Skeletal muscle satellite cell (primary cell): ENCODE data around the gene SLC25A29. TPM values are rescaled to one million over a fixed set of nuclear protein-coding genes. Genes with fewer than 3 reads are reported as not detected.
A peak's percentile ranks its signal among the peaks of the same experiment; 100 is the strongest.

Source experiments
- H3K27me3 ChIP-seq: 2 replicates; pipeline ENCODE4 v1.7.0; 2013; ENCODE audit warnings: low read length; ENCODE audit not compliant: control insufficient read depth, insufficient read depth
- H3K36me3 ChIP-seq: 2 replicates; pipeline ENCODE4 v1.7.0; 2013; ENCODE audit warnings: mild to moderate bottlenecking, control low read depth, low read length; ENCODE audit not compliant: insufficient read depth
- H3K4me1 ChIP-seq: 2 replicates; pipeline ENCODE4 v1.7.0; 2013; ENCODE audit warnings: low read length; ENCODE audit not compliant: control insufficient read depth, insufficient read depth
- H3K4me2 ChIP-seq: 2 replicates; pipeline ENCODE4 v1.7.0; 2013; ENCODE audit warnings: mild to moderate bottlenecking, low read length
- H3K4me3 ChIP-seq: 2 replicates; pipeline ENCODE4 v1.7.0; 2013; ENCODE audit warnings: low read length
- H3K9ac ChIP-seq: 2 replicates; pipeline ENCODE4 v1.7.0; 2013; ENCODE audit warnings: mild to moderate bottlenecking, low read depth, low read length, moderate library complexity
- H3K9me3 ChIP-seq: replicated peaks from 2 replicates; pipeline ENCODE4 v1.7.0; 2013; ENCODE audit warnings: mild to moderate bottlenecking, control low read depth, low read length
- small RNA-seq: library from RNA; depleted of rRNA; stranded (forward); fragments of <200 nt; gene quantifications from one replicate; pipeline ENCODE3, GENCODE V24; 2012

SLC25A29 gene

DNA sequence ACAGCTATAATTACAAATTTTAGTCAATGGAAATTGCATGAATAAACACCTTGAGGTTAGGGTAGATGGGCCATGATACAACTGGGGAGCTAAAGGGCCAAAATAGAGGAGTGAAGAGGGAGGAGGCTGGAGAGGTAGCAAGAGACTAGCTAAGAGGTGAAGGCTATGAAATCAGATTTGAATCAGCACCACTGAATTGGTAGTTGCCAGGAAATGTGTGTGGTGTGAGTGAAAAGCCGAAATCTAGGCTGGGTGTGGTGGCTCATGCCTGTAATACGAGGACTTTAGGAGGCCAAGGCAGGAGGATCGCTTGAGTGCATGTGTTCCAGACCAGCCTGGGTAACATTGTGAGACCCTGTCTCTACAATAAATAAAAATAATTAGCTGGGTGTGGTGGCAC, 44.6 kb downstream of the SLC25A29 start:
- Histone ChIP-seq H3K9ac (no peak overlapping the region), H3K9me3 (no peaks in the 10 kb centered on the region), H3K27me3 (no peaks in the 10 kb centered on the region), H3K4me1 (peaks cover 26% of the 10 kb centered on the region), H3K4me3 (no peak overlapping the region), H3K36me3 (peaks cover 9% of the 10 kb centered on the region), H3K4me2 (no peak overlapping the region)

DNA sequence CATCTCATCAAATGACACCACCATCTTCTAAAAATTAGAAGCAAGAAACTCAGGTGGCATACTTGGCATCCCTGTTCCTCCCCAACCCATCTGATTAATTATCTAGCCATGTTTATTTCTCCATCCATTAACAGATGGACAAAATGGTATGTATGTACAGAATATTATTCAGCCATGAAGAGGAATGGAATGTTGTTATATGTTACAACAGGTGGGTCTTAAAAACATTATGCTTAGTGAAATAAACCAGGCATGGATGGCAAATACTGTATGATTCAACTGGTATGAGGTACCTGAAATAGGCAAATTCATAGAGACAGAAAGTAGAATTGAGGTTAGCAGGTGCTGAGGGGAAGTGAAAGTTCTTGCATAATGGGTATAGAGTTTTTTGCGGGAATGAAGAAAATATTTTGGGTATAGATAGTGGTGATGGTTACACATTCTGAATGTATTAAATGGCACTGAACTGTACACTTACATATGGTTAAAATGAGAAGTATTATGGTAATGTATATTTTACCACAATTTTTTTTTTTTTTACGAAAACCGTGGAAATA, 49.8 kb downstream of the SLC25A29 start:
- Histone ChIP-seq H3K4me3 (no peak overlapping the region), H3K9me3 (no peaks in the 10 kb centered on the region), H3K9ac (no peak overlapping the region), H3K36me3 (no peaks in the 10 kb centered on the region), H3K4me1 (peaks cover 2% of the 10 kb centered on the region), H3K4me2 (no peak overlapping the region), H3K27me3 (no peaks in the 10 kb centered on the region)

DNA sequence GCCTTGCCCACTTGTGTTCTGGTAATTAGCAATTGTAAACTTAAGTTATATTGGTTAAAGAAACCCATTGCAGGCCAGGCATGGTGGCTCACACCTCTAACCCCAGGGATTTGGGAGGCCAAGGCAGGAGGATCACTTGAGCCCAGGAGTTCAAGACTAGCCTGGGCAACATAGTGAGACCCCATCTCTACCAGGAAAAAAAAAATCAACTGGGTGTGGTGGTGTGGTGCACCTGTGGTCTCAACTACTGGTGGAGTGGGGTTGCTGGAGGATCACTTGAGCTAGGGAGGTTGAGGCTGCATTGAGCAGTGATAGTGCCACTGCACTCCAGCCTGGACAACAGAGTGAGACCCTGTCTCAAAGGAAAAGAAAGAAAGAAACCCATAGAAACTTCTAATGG, 53.6 kb downstream of the SLC25A29 start:
- no peaks in the 10 kb centered on the region for H3K27me3 ChIP-seq
- no peak overlapping the region for H3K4me2 ChIP-seq
- no peak overlapping the region for H3K9ac ChIP-seq
- H3K9me3 ChIP-seq, result no peaks in the 10 kb centered on the region
- H3K36me3 ChIP-seq, result no peaks in the 10 kb centered on the region
- no peak overlapping the region for H3K4me3 ChIP-seq
- H3K4me1 ChIP-seq, result no peaks in the 10 kb centered on the region

DNA sequence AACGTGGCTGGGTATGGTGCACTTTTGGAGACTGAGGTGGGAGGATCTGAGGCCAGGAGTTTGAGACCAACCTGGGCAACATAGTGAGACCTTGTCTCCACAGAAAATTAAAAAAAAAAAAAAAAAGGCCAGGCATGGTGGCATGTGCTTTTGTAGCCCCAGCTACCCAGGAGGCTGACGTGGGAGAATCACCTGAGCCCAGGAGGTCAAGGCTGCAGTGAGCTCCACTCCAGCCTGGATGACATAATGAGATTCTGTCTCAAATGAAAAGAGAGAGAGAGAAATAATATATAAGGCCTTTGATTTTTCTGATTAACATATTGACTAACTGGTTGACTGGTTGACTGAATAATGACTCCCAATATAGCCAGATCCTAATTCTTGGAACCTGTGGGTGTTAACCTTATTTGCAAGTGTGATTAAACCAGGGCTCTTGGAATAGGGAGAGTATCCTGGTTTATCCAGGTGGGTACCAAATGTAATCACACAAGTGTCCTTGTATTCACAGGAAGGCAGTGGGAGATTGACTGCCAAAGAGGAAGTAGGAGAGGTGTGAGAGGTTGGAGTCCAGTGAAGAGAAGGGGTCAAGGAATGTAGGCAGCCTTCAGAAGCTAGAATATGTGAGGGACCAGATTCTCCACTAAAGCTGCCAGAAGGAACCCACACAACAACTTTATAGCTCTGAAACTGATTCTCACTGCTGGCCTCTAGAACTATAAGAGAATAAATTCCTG, 55.3 kb downstream of the SLC25A29 start:
- Histone ChIP-seq H3K27me3 (no peaks in the 10 kb centered on the region), H3K36me3 (no peaks in the 10 kb centered on the region), H3K4me3 (no peak overlapping the region), H3K4me1 (no peaks in the 10 kb centered on the region), H3K9me3 (no peaks in the 10 kb centered on the region), H3K4me2 (no peak overlapping the region), H3K9ac (no peak overlapping the region)

DNA sequence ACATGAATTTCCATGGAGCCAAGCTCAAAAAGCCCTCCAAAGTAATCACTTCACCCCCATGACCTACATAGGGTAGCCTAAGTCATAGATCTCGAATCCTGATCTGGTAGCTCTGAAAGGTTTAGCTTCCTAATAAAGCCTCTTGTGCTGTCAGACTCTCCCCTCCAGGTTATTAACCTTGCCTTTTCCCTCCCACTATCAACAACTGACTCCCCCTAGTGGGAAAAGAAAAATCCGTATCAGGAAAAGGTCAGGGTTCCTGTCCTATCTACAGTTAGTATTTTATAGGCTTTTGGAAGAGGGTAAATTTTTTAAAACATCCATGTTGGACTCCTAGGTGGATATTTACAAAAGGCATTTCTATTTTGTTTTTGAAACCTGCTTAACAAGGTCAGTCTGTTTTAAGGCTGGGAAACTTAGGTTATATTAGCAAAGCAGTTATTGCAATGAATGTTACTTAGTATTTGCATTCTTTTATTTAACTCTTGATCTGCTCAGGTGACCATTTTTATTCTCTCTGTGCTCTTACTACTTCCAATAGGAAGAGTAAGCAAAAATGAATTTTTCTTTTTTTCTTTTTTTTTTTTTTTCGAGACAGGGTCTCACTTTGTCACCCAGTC, 59.3 kb downstream of the SLC25A29 start:
- peaks cover 3% of the 10 kb centered on the region for H3K4me1 ChIP-seq
- H3K36me3 ChIP-seq, result no peaks in the 10 kb centered on the region
- H3K27me3 ChIP-seq, result no peaks in the 10 kb centered on the region
- H3K4me2 ChIP-seq, result no peak overlapping the region
- H3K9ac ChIP-seq, result no peak overlapping the region
- no peak overlapping the region for H3K4me3 ChIP-seq
- no peaks in the 10 kb centered on the region for H3K9me3 ChIP-seq

DNA sequence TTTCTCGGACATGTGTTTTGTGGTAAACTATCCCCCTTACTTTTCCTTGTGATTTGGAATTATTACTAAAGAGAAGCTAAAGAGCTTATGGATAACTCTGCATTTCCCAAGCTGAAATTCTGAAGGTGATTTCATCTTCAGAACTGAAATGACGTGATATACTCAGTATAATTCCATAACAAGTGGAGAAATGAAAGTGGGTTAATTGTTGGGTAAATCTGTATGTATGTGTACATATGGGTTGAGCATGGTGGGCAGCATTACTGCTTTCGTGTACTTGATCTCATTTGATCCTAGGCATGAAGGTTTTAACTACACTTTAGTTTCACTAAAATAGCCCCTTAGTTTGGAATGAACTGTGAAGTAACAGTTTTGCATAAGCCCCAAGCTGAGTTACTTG, 63.2 kb downstream of the SLC25A29 start:
- H3K27me3 ChIP-seq, result no peaks in the 10 kb centered on the region
- no peaks in the 10 kb centered on the region for H3K9me3 ChIP-seq
- H3K4me3 ChIP-seq, result no peak overlapping the region
- no peak overlapping the region for H3K9ac ChIP-seq
- H3K36me3 ChIP-seq, result no peaks in the 10 kb centered on the region
- peak overlapping the region; percentile 27 for H3K4me2 ChIP-seq
- H3K4me1 ChIP-seq, result peaks cover 11% of the 10 kb centered on the region

DNA sequence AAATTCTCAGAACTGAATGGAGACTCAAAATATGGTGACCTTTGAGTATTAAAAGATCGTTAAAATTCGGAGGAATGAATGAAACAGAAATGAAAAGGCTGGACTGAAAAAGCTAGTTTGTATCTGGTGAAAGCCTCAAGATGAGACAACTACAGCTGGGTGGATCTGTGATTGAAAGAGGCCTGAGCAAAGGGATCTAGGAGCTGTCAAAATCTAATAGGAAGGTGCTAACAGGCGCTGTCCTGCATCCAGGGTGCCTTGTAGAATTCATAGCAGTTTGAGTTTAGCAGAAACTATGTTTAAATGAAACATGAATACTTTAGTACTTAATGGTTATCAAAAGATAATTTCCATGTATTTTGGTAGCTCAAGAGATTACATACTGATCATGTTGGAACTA, 65.0 kb downstream of the SLC25A29 start:
- Histone ChIP-seq H3K9me3 (no peaks in the 10 kb centered on the region), H3K27me3 (no peaks in the 10 kb centered on the region), H3K4me2 (peak overlapping the region; percentile 88), H3K36me3 (no peaks in the 10 kb centered on the region), H3K9ac (peak overlapping the region; percentile 86), H3K4me3 (peak overlapping the region; percentile 84), H3K4me1 (peaks cover 19% of the 10 kb centered on the region)

Small RNA genes lying within 50 kb of the gene (small RNA-seq; reads per million reads assigned to genes)
- 0.35 reads per million for gene MIR345
- gene RN7SL523P, result not detected
